Activated naive CD8-positive, alpha-beta T cell treated with anti-CD3 and anti-CD28 coated beads, Interleukin-2, amount 50 U/mL, for 16 hours (primary cell): ENCODE measurements around the gene TMEFF1.

Source experiments
- DNase-seq: peaks from one replicate; pipeline ENCODE4 v3.0.0-alpha.2; 2020; ENCODE audit warnings: low read depth, low spot score

The TMEFF1 gene

GRCh38 chr9:100600521-100601079 lies 127.7 kb downstream of the TMEFF1 start:
- no peak for DNase-seq

- DNase-seq = no peak
Observed at GRCh38 chr9:100601216-100601615, 128.3 kb downstream of the TMEFF1 start.

- DNase-seq = no peak
Observed at GRCh38 chr9:100602342-100602801, 129.4 kb downstream of the TMEFF1 start.

GRCh38 chr9:100605405-100605804 lies 132.5 kb downstream of the TMEFF1 start:
- DNase-seq = no peak

GRCh38 chr9:100619194-100619593 lies 146.2 kb downstream of the TMEFF1 start:
- no peak for DNase-seq

GRCh38 chr9:100619665-100620064 lies 146.7 kb downstream of the TMEFF1 start:
- DNase-seq = no peak

GRCh38 chr9:100623969-100624368 lies 151.0 kb downstream of the TMEFF1 start:
- no peak for DNase-seq

- no peak for DNase-seq
Observed at GRCh38 chr9:100626949-100627348, 154.0 kb downstream of the TMEFF1 start.
